Endothelial cell of umbilical vein (primary cell): Measurements from ENCODE around the gene RASGRF2. TPM values are rescaled to one million over a fixed set of nuclear protein-coding genes. Genes with fewer than 3 reads are reported as not detected.

Source experiments
- BruUV-seq: library from RNA; stranded (reverse); fragments of 400-500 nt; replicated peaks from 2 replicates; lab custom pipeline; 2021; lab: Mats Ljungman, UMichigan
- CTCF ChIA-PET: fragments of 300-600, 350-600 bp; sonication (Branson Sonifier 250); formaldehyde crosslinking; loops from one replicate; lab custom pipeline; 2021; ENCODE audit warnings: antibody characterized with exemption, inconsistent platforms; lab: Charles Lee
- POLR2A ChIA-PET: fragments of 300-600, 350-600 bp; sonication (Branson Sonifier 250); formaldehyde crosslinking; loops from one replicate; lab custom pipeline; 2021; ENCODE audit warnings: antibody characterized with exemption, inconsistent platforms; lab: Charles Lee
- DNase-seq: peaks from one replicate; pipeline ENCODE4 v3.0.0-alpha.2; 2011; ENCODE audit warnings: low read depth, low spot score
- FAIRE-seq: peaks from 2 replicates; lab custom pipeline; 2011; peaks lifted over from hg19 to GRCh38; lab: Jason Lieb, UNC
- H2AFZ ChIP-seq: 2 replicates; pipeline ENCODE4 v1.6.0; 2012; ENCODE audit warnings: low read depth, low read length, control low read depth, inconsistent platforms
- H3K27ac ChIP-seq: 2 replicates; pipeline ENCODE4 v1.5.1; 2011; ENCODE audit warnings: low read depth, mild to moderate bottlenecking, control low read depth, low read length, moderate library complexity; ENCODE audit not compliant: insufficient read depth
- H3K27me3 ChIP-seq, 2 experiments: 2 replicates each; pipeline versions ENCODE4 v1.6.0 to v1.6.1; 2011; ENCODE audit warnings: low read length in 2 of 2, mixed read lengths in 1 of 2; ENCODE audit not compliant: control insufficient read depth in 2 of 2, insufficient read depth in 2 of 2
- H3K36me3 ChIP-seq, 2 experiments: 2 replicates in 1 of 2; 3 replicates in 1 of 2; pipeline ENCODE4 v1.5.1; 2011; ENCODE audit warnings: low read length in 2 of 2, mild to moderate bottlenecking in 1 of 2, moderate library complexity in 1 of 2; ENCODE audit not compliant: control insufficient read depth in 2 of 2, insufficient read depth in 2 of 2; ENCODE audit errors: extremely low read depth in 1 of 2
- H3K4me1 ChIP-seq: 3 replicates; pipeline ENCODE4 v1.5.1; 2011; ENCODE audit warnings: mild to moderate bottlenecking, low read length; ENCODE audit not compliant: control insufficient read depth, insufficient read depth; ENCODE audit errors: extremely low read depth
- H3K4me2 ChIP-seq: 2 replicates; pipeline ENCODE4 v1.6.1; 2011; ENCODE audit warnings: low read length, control low read depth, mixed read lengths; ENCODE audit not compliant: insufficient read depth
- H3K4me3 ChIP-seq, 3 experiments: fragments of 200-600 bp in 1 of 3; sonication (generic), shearing (Covaris generic) in 1 of 3; replicated peaks in 1 of 3; 2 replicates each; pipeline ENCODE4 v1.5.1; 2011 to 2016; ENCODE audit warnings: control low read depth in 3 of 3, low read length in 3 of 3, mild to moderate bottlenecking in 2 of 3, inconsistent platforms in 1 of 3, low read depth in 1 of 3, moderate library complexity in 1 of 3; ENCODE audit not compliant: insufficient read depth in 1 of 3
- H3K79me2 ChIP-seq: 2 replicates; pipeline ENCODE4 v1.6.0; 2012; ENCODE audit warnings: low read length, inconsistent platforms; ENCODE audit not compliant: control insufficient read depth, insufficient read depth
- H3K9ac ChIP-seq: replicated peaks from 2 replicates; pipeline ENCODE3; 2011; ENCODE audit warnings: low read length, control low read depth; ENCODE audit not compliant: insufficient read depth; ENCODE audit errors: extremely low read depth
- H3K9me1 ChIP-seq: replicated peaks from 3 replicates; pipeline ENCODE4 v1.6.0; 2011; ENCODE audit warnings: mild to moderate bottlenecking, low read length; ENCODE audit not compliant: control insufficient read depth, insufficient read depth; ENCODE audit errors: extremely low read depth
- H3K9me3 ChIP-seq: replicated peaks from 2 replicates; pipeline ENCODE4 v1.5.1; 2012; ENCODE audit warnings: low read length, inconsistent platforms; ENCODE audit not compliant: control insufficient read depth, insufficient read depth
- H4K20me1 ChIP-seq: replicated peaks from 2 replicates; pipeline ENCODE3; 2011; ENCODE audit warnings: mild to moderate bottlenecking, low read length; ENCODE audit not compliant: control insufficient read depth, insufficient read depth; ENCODE audit errors: extremely low read depth
- EZH2 ChIP-seq: IDR thresholded peaks from 2 replicates; pipeline ENCODE4 v1.6.1; 2012; ENCODE audit warnings: borderline replicate concordance, low read depth, mild to moderate bottlenecking, moderate library complexity, low read length, inconsistent platforms; ENCODE audit not compliant: severe bottlenecking
- FOS ChIP-seq: IDR thresholded peaks from 2 replicates; pipeline ENCODE4 v1.6.1; 2011; ENCODE audit warnings: mild to moderate bottlenecking, low read length, moderate library complexity, borderline replicate concordance; ENCODE audit not compliant: insufficient read depth
- GATA2 ChIP-seq: IDR thresholded peaks from 2 replicates; pipeline ENCODE4 v1.7.0; 2011; ENCODE audit warnings: low read depth, mild to moderate bottlenecking, moderate library complexity, mixed read lengths, low read length; ENCODE audit not compliant: insufficient read length, insufficient read depth
- JUN ChIP-seq: IDR thresholded peaks from 2 replicates; pipeline ENCODE4 v1.6.1; 2011; ENCODE audit warnings: borderline replicate concordance, low read depth; ENCODE audit not compliant: insufficient read length, insufficient read depth
- MAX ChIP-seq: IDR thresholded peaks from 2 replicates; pipeline ENCODE4 v1.6.1; 2011; ENCODE audit not compliant: insufficient read depth, insufficient read length
- MYC ChIP-seq: IDR thresholded peaks from one replicate; pipeline ENCODE4 v1.6.1; 2011; ENCODE audit warnings: mild to moderate bottlenecking, low read depth, low read length
- POLR2A ChIP-seq: IDR thresholded peaks from 2 replicates; pipeline ENCODE4 v1.6.1; 2012; ENCODE audit warnings: low read depth, mild to moderate bottlenecking, control low read depth, low read length
- POLR2AphosphoS5 ChIP-seq: IDR thresholded peaks from 2 replicates; pipeline ENCODE4 v1.6.1; 2012; ENCODE audit warnings: low read depth, mild to moderate bottlenecking, control low read depth, low read length, moderate library complexity; ENCODE audit not compliant: insufficient read depth
- dilution Hi-C: fragments of 300-500 bp; cut with MboI; formaldehyde crosslinking; loops from one replicate; pipeline ENCODE4 v1.15.0; 2019; ENCODE audit warnings: low sequenced_read_pairs; ENCODE audit not compliant: extremely low pct_ligation_motif_present
- intact Hi-C: fragments of 100-400 bp; cut with micrococcal nuclease; formaldehyde crosslinking; loops from one replicate; pipeline ENCODE4 v1.10.0; 2022
- polyA plus RNA-seq, 4 experiments: library from polyadenylated mRNA; depleted of rRNA in 3 of 4; stranded (reverse) in 3 of 4; unstranded in 1 of 4; fragments of >200 nt; gene quantifications; 2 replicates each; pipeline versions ENCODE4 v1.2.1 to v1.2.3, GENCODE V29; 2011 to 2012; ENCODE audit warnings: missing spikeins in 1 of 4
- total RNA-seq: library from RNA; stranded (reverse); gene quantifications from 2 replicates; pipeline ENCODE4 v1.2.3, GENCODE V29; 2021
- TF ChIP-seq, protein P1 (sequence below), 2 donors: IDR thresholded peaks; 1 replicate in 1 of 2; 2 replicates in 1 of 2; pipeline ENCODE4 v1.5.1; 2011; ENCODE audit warnings: low read length in 2 of 2, mild to moderate bottlenecking in 2 of 2, moderate library complexity in 2 of 2, control low read depth in 1 of 2, inconsistent platforms in 1 of 2, low read depth in 1 of 2; ENCODE audit not compliant: insufficient read depth in 1 of 2; ENCODE audit errors: extremely low read depth in 1 of 2

The RASGRF2 gene
- total and polyA plus RNA-seq, 2 donors (not counting 3 experiments of a cell fraction or from before 2014, with no cell fraction given) = 0.41 to 4.0 TPM

- H3K79me2 ChIP-seq = no peaks in the 10 kb centered on the region
- no peak overlapping the region for H2AFZ ChIP-seq
- H3K27ac ChIP-seq = no peak overlapping the region
- FAIRE-seq (no peak), DNase-seq (no peak)
- intact Hi-C loops = no loop called here
- H3K4me3 ChIP-seq = no peak overlapping the region
- H3K36me3 ChIP-seq = no peaks in the 10 kb centered on the region
- no peaks in the 10 kb centered on the region for H3K4me1 ChIP-seq
- TF ChIP-seq GATA2 (no peak), MYC (no peak), POLR2A (no peak), JUN (no peak), MAX (no peak), FOS (no peak), EZH2 (no peak), POLR2AphosphoS5 (no peak)
- TF ChIP-seq, protein P1, sequence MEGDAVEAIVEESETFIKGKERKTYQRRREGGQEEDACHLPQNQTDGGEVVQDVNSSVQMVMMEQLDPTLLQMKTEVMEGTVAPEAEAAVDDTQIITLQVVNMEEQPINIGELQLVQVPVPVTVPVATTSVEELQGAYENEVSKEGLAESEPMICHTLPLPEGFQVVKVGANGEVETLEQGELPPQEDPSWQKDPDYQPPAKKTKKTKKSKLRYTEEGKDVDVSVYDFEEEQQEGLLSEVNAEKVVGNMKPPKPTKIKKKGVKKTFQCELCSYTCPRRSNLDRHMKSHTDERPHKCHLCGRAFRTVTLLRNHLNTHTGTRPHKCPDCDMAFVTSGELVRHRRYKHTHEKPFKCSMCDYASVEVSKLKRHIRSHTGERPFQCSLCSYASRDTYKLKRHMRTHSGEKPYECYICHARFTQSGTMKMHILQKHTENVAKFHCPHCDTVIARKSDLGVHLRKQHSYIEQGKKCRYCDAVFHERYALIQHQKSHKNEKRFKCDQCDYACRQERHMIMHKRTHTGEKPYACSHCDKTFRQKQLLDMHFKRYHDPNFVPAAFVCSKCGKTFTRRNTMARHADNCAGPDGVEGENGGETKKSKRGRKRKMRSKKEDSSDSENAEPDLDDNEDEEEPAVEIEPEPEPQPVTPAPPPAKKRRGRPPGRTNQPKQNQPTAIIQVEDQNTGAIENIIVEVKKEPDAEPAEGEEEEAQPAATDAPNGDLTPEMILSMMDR (IDR thresholded peaks at IDR 0.05; ENCODE audit: extremely low read depth in 1 of 2, insufficient read depth in 1 of 2, low read depth in 1 of 2, low read length in 2 of 2) = no peak
- no TSS peak for BruUV-seq
- H4K20me1 ChIP-seq = no peaks in the 10 kb centered on the region
- no peak overlapping the region for H3K4me2 ChIP-seq
- POLR2A ChIA-PET = no interaction called here
- peaks cover 0 to 3% of the 10 kb centered on the region in 2 experiments for H3K27me3 ChIP-seq
- no peak overlapping the region for H3K9ac ChIP-seq
- CTCF ChIA-PET = no interaction called here
- no peaks in the 10 kb centered on the region for H3K9me1 ChIP-seq
- no peaks in the 10 kb centered on the region for H3K9me3 ChIP-seq
- dilution Hi-C loops = no loop called here
Observed at GRCh38 chr5:81226286-81226685, 266.1 kb downstream of the RASGRF2 start.
